ENCODE data around the gene ICOSLG. TPM values are rescaled to one million over a fixed set of nuclear protein-coding genes. Genes with fewer than 3 reads are reported as not detected.
A peak's percentile ranks its signal among the peaks of the same experiment; 100 is the strongest.

Gene ICOSLG
- total and polyA plus RNA-seq, 8 donors: 0.46 to 2.7 (median 0.83) TPM

DNA sequence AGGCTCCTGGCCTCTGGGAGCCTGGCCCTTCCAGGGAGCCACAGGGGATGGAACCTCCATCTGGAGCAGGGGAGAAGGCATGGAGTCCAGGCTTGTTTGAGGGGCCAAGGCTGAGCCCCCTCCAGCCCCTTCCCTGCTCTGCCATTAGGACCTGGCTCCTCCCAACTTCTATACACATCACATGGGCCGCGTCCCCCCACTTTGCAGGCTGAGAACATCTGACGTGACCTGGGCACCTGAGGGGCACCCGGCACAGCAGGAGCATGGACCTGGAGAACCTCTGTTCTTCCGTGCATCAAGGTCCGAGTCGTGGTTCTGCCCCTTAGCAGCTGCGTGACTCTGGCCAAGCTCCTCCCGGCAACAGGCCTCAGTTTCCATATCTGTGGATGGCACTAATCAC lies 41.1 kb upstream of the ICOSLG start:
- Histone ChIP-seq H3K27ac (no peak overlapping the region), H3K36me3 (no peaks in the 10 kb centered on the region), H3K4me1 (no peaks in the 10 kb centered on the region), H3K27me3 (no peaks in the 10 kb centered on the region), H3K4me3 (no peak overlapping the region), H3K9me3 (no peaks in the 10 kb centered on the region)
- TF ChIP-seq, protein P1, sequence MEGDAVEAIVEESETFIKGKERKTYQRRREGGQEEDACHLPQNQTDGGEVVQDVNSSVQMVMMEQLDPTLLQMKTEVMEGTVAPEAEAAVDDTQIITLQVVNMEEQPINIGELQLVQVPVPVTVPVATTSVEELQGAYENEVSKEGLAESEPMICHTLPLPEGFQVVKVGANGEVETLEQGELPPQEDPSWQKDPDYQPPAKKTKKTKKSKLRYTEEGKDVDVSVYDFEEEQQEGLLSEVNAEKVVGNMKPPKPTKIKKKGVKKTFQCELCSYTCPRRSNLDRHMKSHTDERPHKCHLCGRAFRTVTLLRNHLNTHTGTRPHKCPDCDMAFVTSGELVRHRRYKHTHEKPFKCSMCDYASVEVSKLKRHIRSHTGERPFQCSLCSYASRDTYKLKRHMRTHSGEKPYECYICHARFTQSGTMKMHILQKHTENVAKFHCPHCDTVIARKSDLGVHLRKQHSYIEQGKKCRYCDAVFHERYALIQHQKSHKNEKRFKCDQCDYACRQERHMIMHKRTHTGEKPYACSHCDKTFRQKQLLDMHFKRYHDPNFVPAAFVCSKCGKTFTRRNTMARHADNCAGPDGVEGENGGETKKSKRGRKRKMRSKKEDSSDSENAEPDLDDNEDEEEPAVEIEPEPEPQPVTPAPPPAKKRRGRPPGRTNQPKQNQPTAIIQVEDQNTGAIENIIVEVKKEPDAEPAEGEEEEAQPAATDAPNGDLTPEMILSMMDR (IDR thresholded peaks at IDR 0.05): no peak
- ATAC-seq (no peak), FAIRE-seq (no peak), DNase-seq (peak in 1 of 6 donors; percentile 41)
- WGBS, 2 donors: 83 to 87% methylated on average over 9 of the region's 9 CpGs
- intact Hi-C loops (cut with DNase I): no loop called here

DNA sequence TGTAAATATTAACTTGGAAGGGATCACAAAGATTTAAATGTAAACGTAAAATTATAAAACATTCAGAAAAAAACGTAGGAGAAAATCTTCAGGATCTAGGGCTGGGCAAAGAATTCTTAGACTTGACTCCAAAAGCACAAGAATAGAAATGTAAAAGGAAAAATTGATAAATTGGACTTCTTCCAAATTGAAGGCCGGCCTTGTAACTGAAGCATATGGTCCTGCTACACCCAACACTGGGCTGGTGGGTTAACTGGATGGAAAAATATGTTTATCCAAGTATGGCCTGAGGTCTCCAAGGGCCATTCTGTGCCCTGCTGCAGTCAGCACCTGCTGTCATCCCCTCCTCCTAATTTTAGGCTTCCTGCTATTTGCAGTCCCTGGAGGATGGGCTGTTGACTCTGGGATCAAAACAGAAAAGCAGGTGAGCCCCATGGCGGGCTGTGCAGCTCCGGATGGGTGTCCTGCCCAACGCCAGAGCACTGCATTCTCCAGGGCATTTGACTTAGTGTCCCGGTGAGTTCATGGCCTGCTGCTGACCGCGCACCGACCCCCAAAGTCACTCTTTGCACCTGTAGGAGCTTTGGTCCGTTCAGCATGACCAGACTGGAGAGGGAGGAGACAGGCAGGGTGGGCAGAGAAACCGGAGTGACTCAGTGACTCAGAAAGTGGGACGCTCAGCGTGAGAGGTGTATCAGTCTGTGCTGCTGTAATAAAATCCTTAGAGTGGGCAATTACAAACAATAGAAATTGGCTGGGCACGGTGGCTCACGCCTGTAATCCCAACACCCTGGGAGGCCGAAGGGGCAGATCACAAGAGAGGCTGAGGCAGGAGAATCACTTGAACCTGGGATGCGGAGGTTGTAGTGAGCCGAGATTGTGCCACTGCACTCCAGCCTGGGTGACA lies 38.9 kb upstream of the ICOSLG start:
- H3K4me3 ChIP-seq: no peak overlapping the region
- TF ChIP-seq, protein P1 (IDR thresholded peaks at IDR 0.05): no peak
- no peak for FAIRE-seq
- intact Hi-C loops (cut with DNase I): no loop called here
- no peaks in the 10 kb centered on the region for H3K27me3 ChIP-seq
- ATAC-seq: no peak
- H3K4me1 ChIP-seq: no peaks in the 10 kb centered on the region
- H3K9me3 ChIP-seq: no peaks in the 10 kb centered on the region
- no peak overlapping the region for H3K27ac ChIP-seq
- peak in 1 of 6 donors; percentile 18 for DNase-seq
- no peaks in the 10 kb centered on the region for H3K36me3 ChIP-seq
- 82 to 90% methylated on average over 19 of the region's 19 CpGs for WGBS, 2 donors

DNA sequence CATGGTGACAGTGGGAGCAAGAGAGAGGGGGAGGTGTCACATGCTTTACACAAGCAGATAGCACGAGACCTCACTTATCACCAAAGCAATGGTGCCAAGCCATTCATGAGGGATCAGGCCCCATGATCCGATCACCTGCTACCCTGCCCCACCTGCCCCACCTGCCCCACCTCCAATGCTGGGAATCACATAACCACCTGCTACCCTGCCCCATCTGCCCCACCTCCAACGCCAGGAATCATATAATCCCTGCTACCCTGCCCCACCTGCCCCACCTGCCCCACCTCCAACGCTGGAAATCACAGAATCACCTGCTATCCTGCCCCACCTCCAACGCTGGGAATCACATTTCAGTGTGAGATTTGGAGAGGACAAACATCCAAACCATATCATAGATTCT lies 34.3 kb upstream of the ICOSLG start:
- TF ChIP-seq, protein P1 (IDR thresholded peaks at IDR 0.05): no peak
- Histone ChIP-seq H3K36me3 (no peaks in the 10 kb centered on the region), H3K27me3 (no peaks in the 10 kb centered on the region), H3K4me3 (no peak overlapping the region), H3K27ac (no peak overlapping the region), H3K4me1 (no peaks in the 10 kb centered on the region), H3K9me3 (no peaks in the 10 kb centered on the region)
- 46% methylated on average over 5 of the region's 5 CpGs for WGBS, 2 donors
- FAIRE-seq: no peak
- DNase-seq: peak in 1 of 6 donors; percentile 8
- ATAC-seq: no peak
- intact Hi-C loops (cut with DNase I): no loop called here

DNA sequence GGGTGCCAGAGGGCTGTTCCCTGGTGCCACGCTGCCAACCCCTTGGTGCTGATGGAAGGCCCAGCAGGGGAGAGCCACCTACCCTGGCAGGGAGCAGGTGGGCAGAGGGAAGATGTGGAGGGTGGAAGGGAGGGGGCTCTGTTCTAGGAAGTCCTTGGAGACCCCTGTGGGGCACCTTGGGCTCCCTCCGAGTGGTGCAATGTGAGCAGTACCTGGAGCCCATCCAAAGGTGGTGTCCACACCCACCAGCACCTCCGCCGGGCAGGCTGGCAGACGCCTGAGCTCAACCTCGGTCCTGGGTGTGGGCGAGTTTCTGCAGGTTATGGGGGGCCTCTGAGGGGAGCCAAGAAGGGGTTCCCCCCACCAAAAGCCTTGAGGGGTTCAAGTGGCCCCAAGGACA lies 32.3 kb upstream of the ICOSLG start:
- ATAC-seq (no peak), DNase-seq (peak in 1 of 6 donors; percentile 58), FAIRE-seq (no peak)
- Histone ChIP-seq H3K27me3 (no peaks in the 10 kb centered on the region), H3K4me3 (no peak overlapping the region), H3K9me3 (no peaks in the 10 kb centered on the region), H3K36me3 (no peaks in the 10 kb centered on the region), H3K27ac (no peak overlapping the region), H3K4me1 (no peaks in the 10 kb centered on the region)
- TF ChIP-seq, protein P1 (IDR thresholded peaks at IDR 0.05): no peak
- intact Hi-C loops (cut with DNase I): no loop called here
- WGBS, 2 donors: 69 to 87% methylated on average over 7 of the region's 7 CpGs

DNA sequence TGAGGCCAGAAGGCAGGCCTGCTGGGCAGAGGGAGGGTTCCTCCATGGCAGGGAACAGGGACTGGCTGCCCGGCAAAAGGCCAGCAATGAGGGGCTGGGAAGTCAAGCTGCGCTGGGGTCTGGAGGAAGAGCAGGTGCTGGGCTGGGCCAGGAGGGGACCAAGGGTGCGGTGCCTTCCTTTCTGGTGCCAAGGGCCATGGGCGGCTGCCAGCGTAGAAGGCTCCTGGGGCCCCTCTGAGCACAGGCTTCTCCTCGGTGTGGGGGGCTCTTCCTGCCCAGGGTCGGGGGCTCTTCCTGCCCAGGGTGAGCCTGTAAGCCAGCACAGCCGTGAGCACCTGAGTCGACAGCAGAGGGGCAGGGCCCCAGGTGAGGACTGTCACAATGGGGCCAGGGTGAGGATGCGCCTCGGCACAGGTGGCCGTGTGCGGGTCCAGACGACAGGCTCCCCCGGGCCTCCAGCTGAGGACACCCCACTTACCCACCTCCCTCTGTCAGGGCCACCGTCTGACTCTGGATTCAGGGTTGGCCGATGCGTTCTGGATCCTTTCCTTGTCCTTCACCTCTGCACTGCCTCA lies 31.6 kb upstream of the ICOSLG start:
- no peak for FAIRE-seq
- TF ChIP-seq, protein P1 (IDR thresholded peaks at IDR 0.05): no peak
- ATAC-seq: no peak
- no peaks in the 10 kb centered on the region for H3K9me3 ChIP-seq
- 71 to 75% methylated on average over 16 to 18 of the region's 18 CpGs for WGBS, 2 donors
- H3K27me3 ChIP-seq: no peaks in the 10 kb centered on the region
- intact Hi-C loops (cut with DNase I): no loop called here
- peak in 1 of 6 donors; percentile 43 for DNase-seq
- no peaks in the 10 kb centered on the region for H3K36me3 ChIP-seq
- no peak overlapping the region for H3K27ac ChIP-seq
- no peak overlapping the region for H3K4me3 ChIP-seq
- H3K4me1 ChIP-seq: no peaks in the 10 kb centered on the region

All from pancreas (tissue), 10 donors.